Neuronal stem cell (in vitro differentiated cells): ENCODE measurements around the gene SLC17A9.
A peak's percentile ranks its signal among the peaks of the same experiment; 100 is the strongest.

Experiments used
- DNase-seq: peaks from one replicate; pipeline ENCODE4 v3.0.0-alpha.2; 2013; ENCODE audit warnings: low spot score
- H2AFZ ChIP-seq: one replicate; pipeline ENCODE4 v1.6.1; 2013; ENCODE audit warnings: mild to moderate bottlenecking, low read length, inconsistent platforms
- H2AK5ac ChIP-seq: 2 replicates; pipeline ENCODE4 v1.6.1; 2013; ENCODE audit warnings: low read depth, mild to moderate bottlenecking, inconsistent platforms, low read length, moderate library complexity, mixed read lengths
- H2BK120ac ChIP-seq: 2 replicates; pipeline ENCODE4 v1.6.1; 2013; ENCODE audit warnings: low read depth, mild to moderate bottlenecking, inconsistent platforms, low read length, moderate library complexity, mixed read lengths
- H2BK12ac ChIP-seq: one replicate; pipeline ENCODE4 v1.6.1; 2013; ENCODE audit warnings: low read length, inconsistent platforms
- H2BK15ac ChIP-seq: 2 replicates; pipeline ENCODE4 v1.6.1; 2013; ENCODE audit warnings: mild to moderate bottlenecking, low read length, inconsistent platforms, mixed read lengths
- H2BK5ac ChIP-seq: one replicate; pipeline ENCODE4 v1.6.1; 2013; ENCODE audit warnings: inconsistent platforms, mild to moderate bottlenecking, low read length, moderate library complexity
- H3K14ac ChIP-seq: one replicate; pipeline ENCODE4 v1.6.1; 2013; ENCODE audit warnings: low read length, inconsistent platforms
- H3K18ac ChIP-seq: 2 replicates; pipeline ENCODE4 v1.6.1; 2013; ENCODE audit warnings: low read length, inconsistent platforms
- H3K23ac ChIP-seq: 2 replicates; pipeline ENCODE4 v1.6.1; 2013; ENCODE audit warnings: low read depth, mild to moderate bottlenecking, mixed read lengths, low read length, inconsistent platforms; ENCODE audit not compliant: poor library complexity
- H3K27ac ChIP-seq: replicated peaks from 3 replicates; pipeline ENCODE4 v1.5.1; 2013; ENCODE audit warnings: low read length, inconsistent platforms
- H3K27me3 ChIP-seq, 3 experiments: 2 replicates each; pipeline ENCODE4 v1.6.1; 2013; ENCODE audit warnings: low read length in 3 of 3, mild to moderate bottlenecking in 2 of 3, inconsistent platforms in 1 of 3, low read depth in 1 of 3, mixed read lengths in 1 of 3, moderate library complexity in 1 of 3; ENCODE audit not compliant: control insufficient read depth in 3 of 3, insufficient read depth in 3 of 3
- H3K36me3 ChIP-seq, 2 donors: replicated peaks in 1 of 2; 2 replicates each; pipeline ENCODE4 v1.6.1; 2013; ENCODE audit warnings: low read length in 2 of 2; ENCODE audit not compliant: control insufficient read depth in 2 of 2, insufficient read depth in 2 of 2
- H3K4ac ChIP-seq: 2 replicates; pipeline ENCODE4 v1.6.1; 2013; ENCODE audit warnings: inconsistent platforms, mild to moderate bottlenecking, low read length, moderate library complexity
- H3K4me1 ChIP-seq, 2 donors: 1 replicate in 1 of 2; 2 replicates in 1 of 2; pipeline ENCODE4 v1.6.1; 2013; ENCODE audit warnings: low read length in 2 of 2, low read depth in 1 of 2; ENCODE audit not compliant: control insufficient read depth in 2 of 2, insufficient read depth in 1 of 2
- H3K4me2 ChIP-seq: one replicate; pipeline ENCODE4 v1.6.1; 2013; ENCODE audit warnings: mild to moderate bottlenecking, low read length, inconsistent platforms; ENCODE audit not compliant: insufficient read depth, poor library complexity, severe bottlenecking
- H3K4me3 ChIP-seq, 2 donors: 2 replicates each; pipeline ENCODE4 v1.5.1; 2013; ENCODE audit warnings: low read length in 2 of 2, mild to moderate bottlenecking in 2 of 2, inconsistent platforms in 1 of 2, moderate library complexity in 1 of 2
- H3K79me1 ChIP-seq: one replicate; pipeline ENCODE4 v1.6.1; 2013; ENCODE audit warnings: low read depth, mild to moderate bottlenecking, inconsistent platforms, low read length, moderate library complexity
- H3K9ac ChIP-seq: one replicate; pipeline ENCODE4 v1.6.1; 2013; ENCODE audit warnings: mild to moderate bottlenecking, low read depth, low read length, inconsistent platforms; ENCODE audit not compliant: poor library complexity
- H3K9me3 ChIP-seq, 2 donors: replicated peaks in 1 of 2; 2 replicates each; pipeline versions ENCODE3 to v1.6.1; 2013; ENCODE audit warnings: low read length in 2 of 2, mild to moderate bottlenecking in 2 of 2, inconsistent platforms in 1 of 2, low read depth in 1 of 2, mixed read lengths in 1 of 2, moderate library complexity in 1 of 2; ENCODE audit not compliant: control insufficient read depth in 2 of 2, insufficient read depth in 1 of 2
- H4K8ac ChIP-seq: one replicate; pipeline ENCODE4 v1.6.1; 2013; ENCODE audit warnings: low read depth, mild to moderate bottlenecking, inconsistent platforms, low read length, moderate library complexity
- H4K91ac ChIP-seq: one replicate; pipeline ENCODE4 v1.6.1; 2013; ENCODE audit warnings: low read length, low read depth, mild to moderate bottlenecking, inconsistent platforms; ENCODE audit not compliant: poor library complexity
- WGBS, 2 donors: extraction: QIAGEN DNeasy Blood & Tissue Kit; methylation state at CpG; one replicate each; pipeline ENCODE4 v1.1.7; 2013; ENCODE audit warnings: missing lambda C conversion rate in 2 of 2, mixed read lengths in 1 of 2; ENCODE audit not compliant: insufficient read length in 2 of 2, insufficient replicate concordance in 1 of 2; ENCODE audit errors: extremely low coverage in 2 of 2; 5-methylcytosine and 5-hydroxymethylcytosine counted together

The SLC17A9 gene

GRCh38 chr20:62970307-62971210 lies 18.1 kb downstream of the SLC17A9 start:
- Histone ChIP-seq H3K4me1 (peaks cover 7 to 9% of the 10 kb centered on the region in 2 donors), H3K23ac (peak overlapping the region; percentile 55), H2BK12ac (no peak overlapping the region), H4K91ac (no peak overlapping the region), H4K8ac (peak overlapping the region; percentile 82), H3K36me3 (no peaks in the 10 kb centered on the region), H3K27me3 (peaks cover 14 to 84% (median 34%) of the 10 kb centered on the region in 3 experiments), H3K9ac (peak overlapping the region; percentile 44), H3K14ac (peak overlapping the region; percentile 56), H2BK15ac (peak overlapping the region; percentile 96), H2AK5ac (peak overlapping the region; percentile 70), H2BK120ac (no peak overlapping the region), H3K4ac (no peak overlapping the region), H3K4me3 (no peak overlapping the region), H3K4me2 (no peak overlapping the region), H3K9me3 (peaks cover 0 to 2% of the 10 kb centered on the region in 2 donors), H3K79me1 (no peaks in the 10 kb centered on the region), H3K27ac (no peak overlapping the region), H3K18ac (peak overlapping the region; percentile 89), H2AFZ (peak overlapping the region; percentile 56), H2BK5ac (no peak overlapping the region)
- WGBS, 2 donors: no CpG with 5 or more reads among the region's 33 CpGs
- DNase-seq: no peak

GRCh38 chr20:62971211-62971949 lies 18.9 kb downstream of the SLC17A9 start:
- Histone ChIP-seq H2AK5ac (peak overlapping the region; percentile 70), H2BK12ac (peak overlapping the region; percentile 73), H2AFZ (peak overlapping the region; percentile 56), H3K18ac (peak overlapping the region; percentile 17), H2BK120ac (no peak overlapping the region), H3K79me1 (no peaks in the 10 kb centered on the region), H3K4ac (no peak overlapping the region), H3K27me3 (peaks cover 14 to 90% (median 38%) of the 10 kb centered on the region in 3 experiments), H3K9ac (no peak overlapping the region), H3K27ac (no peak overlapping the region), H3K36me3 (no peaks in the 10 kb centered on the region), H3K4me1 (peaks cover 7 to 9% of the 10 kb centered on the region in 2 donors), H3K9me3 (peaks cover 0 to 2% of the 10 kb centered on the region in 2 donors), H3K4me2 (no peak overlapping the region), H3K14ac (peak overlapping the region; percentile 21), H4K8ac (peak overlapping the region; percentile 4), H2BK5ac (no peak overlapping the region), H3K4me3 (no peak overlapping the region), H2BK15ac (peak overlapping the region; percentile 96), H3K23ac (peak overlapping the region; percentile 85), H4K91ac (no peak overlapping the region)
- no peak for DNase-seq
- WGBS, 2 donors: 100% methylated on average over 1 of the region's 10 CpGs; no CpG with 5 or more reads in 1 of the 2 donors

GRCh38 chr20:62971950-62972844 lies 19.7 kb downstream of the SLC17A9 start:
- peak overlapping the region; percentile 81 for H3K9ac ChIP-seq
- H2BK12ac ChIP-seq: peak overlapping the region; percentile 73
- peaks cover 14 to 93% (median 38%) of the 10 kb centered on the region in 3 experiments for H3K27me3 ChIP-seq
- H2AK5ac ChIP-seq: peak overlapping the region; percentile 93
- H3K4me2 ChIP-seq: peak overlapping the region; percentile 77
- H2BK15ac ChIP-seq: peak overlapping the region; percentile 75
- no peak overlapping the region for H2BK5ac ChIP-seq
- peak; percentile 80 for DNase-seq
- H3K4me1 ChIP-seq: peaks cover 7 to 9% of the 10 kb centered on the region in 2 donors
- H3K36me3 ChIP-seq: no peaks in the 10 kb centered on the region
- H3K4ac ChIP-seq: no peak overlapping the region
- H4K8ac ChIP-seq: no peak overlapping the region
- H4K91ac ChIP-seq: no peak overlapping the region
- peak overlapping the region; percentile 93 for H3K18ac ChIP-seq
- peaks cover 0 to 2% of the 10 kb centered on the region in 2 donors for H3K9me3 ChIP-seq
- peak overlapping the region in 1 of 2 donors; percentile 66 for H3K4me3 ChIP-seq
- peak overlapping the region; percentile 85 for H3K23ac ChIP-seq
- H3K79me1 ChIP-seq: no peaks in the 10 kb centered on the region
- peak overlapping the region; percentile 81 for H2AFZ ChIP-seq
- no peak overlapping the region for H3K27ac ChIP-seq
- peak overlapping the region; percentile 71 for H3K14ac ChIP-seq
- no CpG with 5 or more reads among the region's 38 CpGs for WGBS, 2 donors
- H2BK120ac ChIP-seq: no peak overlapping the region
